Dedifferentiated amniotic fluid mesenchymal stem cell (primary cell): ENCODE results near the gene RAMACL.

Experiments used
- DNase-seq: peaks from one replicate; pipeline ENCODE4 v3.0.0-alpha.2; 2016; ENCODE audit errors: extremely low spot score

Gene RAMACL

DNA sequence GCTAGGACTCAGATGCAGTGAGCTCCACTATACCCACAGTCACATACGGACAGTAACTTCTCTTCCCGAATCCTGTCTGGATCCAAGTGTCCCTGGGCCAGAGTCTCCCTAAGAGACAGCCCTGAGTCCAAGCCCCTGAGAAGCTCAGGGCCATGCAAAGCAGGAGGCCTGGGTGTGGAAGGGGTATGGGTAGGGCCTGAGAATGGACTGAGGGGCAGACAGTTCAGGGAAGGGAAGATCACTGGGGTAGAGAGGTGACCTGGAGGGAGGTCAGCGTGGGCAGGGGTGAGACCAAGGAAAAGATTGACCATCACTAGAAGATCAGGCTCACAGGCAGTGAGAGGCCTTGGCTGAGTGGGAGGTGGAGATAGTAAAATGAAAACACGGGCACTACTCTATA, 31.8 kb upstream of the RAMACL start:
- no peak for DNase-seq

DNA sequence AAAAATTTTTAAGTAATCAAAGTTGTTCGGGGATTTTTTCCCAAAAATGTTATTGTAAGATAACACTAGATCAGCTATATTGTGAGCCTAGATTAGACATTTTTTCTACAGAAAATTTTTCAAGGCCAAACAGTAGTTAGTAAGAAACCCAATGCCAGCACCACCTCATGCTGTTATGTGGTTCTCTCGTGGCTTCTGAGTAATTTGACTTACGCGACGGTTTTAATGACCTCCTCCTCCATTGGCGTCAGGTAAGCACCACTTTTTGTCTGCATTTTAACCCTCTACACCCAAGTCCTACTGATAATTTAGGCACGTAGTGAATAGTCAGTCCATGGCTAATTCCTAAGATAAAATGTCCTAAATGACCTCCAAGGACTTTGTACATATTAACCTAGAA, 30.9 kb upstream of the RAMACL start:
- no peak for DNase-seq

DNA sequence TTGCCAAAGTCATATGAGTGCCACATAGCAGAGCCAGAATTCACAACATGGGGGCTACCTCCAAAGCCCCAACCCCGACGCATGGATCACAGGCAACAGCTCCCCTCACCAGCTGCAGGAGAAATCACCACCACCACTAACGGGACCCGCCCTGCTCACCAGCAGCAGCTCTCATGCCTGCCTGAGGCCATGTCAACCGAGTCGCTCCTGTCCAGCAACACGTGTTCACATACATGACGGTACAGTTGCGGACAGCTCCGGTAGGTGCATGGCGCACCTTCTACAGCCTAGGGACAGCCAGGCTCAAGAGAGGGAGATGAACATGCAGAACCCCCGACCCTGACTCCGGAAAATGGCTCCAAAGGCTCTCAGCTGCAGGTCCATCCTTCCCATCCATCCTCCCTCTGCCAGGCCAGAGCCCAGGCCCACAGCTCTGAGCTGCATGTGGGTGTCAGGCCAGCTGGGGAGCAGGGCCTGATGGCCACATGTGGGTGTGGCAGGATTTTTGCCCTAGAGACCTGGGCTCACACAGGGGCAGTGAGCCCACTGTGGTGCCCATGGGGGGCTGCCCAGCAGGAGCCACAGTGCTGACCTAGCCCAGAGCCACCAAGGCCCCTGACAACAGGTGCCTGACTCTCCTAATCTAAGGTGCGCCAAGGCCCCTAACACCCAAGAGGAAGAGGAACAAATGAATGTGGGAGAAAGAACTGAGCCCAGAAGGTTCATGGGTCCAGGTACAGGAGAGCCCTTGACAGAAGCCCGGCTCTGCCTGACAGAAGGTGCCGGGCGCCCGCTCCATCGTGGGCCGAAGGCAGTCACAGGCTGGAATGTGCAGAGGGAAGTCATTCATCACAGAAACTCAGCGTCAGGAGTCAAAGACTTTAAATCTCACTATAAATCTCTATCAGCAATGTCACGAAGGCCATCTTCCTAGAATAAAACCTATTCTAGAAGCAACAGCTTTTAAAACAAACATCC, 30.1 kb upstream of the RAMACL start:
- no peak for DNase-seq

DNA sequence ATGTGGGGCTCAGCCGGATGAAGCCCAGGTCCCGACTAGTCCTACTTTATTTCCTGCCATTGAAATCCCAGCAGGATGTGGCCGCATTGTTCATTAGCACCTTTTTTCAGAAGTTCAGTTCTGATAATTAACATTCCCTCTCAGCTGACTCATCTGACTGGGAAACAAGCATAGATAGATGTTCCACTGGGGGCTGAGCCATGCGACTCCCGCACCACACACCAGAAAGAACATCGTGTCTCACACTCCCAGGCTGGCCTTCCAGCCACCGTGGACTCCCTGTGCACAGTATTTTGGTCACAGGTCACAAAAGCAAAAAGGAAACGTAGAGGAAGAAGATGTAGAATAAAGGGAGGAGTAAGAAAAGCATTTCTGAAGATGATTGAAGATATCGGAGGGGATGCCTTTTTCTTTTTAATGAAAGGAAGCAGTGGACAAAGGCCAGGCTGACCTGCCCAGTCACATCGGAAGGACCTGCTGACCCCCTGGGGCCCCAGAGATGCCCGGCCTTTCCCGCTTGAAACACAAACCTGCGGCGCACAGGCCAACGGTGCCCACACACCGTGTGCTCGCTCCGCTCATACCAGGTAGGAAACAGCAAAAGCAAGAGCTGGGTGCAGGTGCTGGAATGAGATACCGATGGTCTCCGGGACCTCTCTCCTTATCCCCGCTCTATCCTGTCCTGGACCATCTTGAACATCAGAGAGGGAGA, 28.7 kb upstream of the RAMACL start:
- no peak for DNase-seq

DNA sequence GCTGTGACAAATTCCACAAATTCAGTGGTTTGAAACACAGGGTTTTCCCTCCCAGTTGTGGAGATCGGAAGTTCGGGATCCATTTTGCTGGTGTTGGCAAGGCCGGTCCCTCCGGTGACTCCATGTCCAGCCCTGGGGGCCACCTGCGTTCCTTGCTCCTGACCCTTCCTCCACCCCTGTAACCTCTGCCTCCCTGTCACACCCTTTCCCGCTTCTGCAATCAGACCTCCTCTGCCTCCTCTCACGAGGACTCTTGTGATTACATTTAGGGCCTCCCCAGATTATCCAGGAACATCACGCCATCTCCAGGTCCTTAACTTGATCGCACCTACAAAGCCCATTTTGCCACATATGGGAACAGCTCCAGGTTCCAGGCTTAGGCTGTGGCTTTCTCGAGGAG, 28.1 kb upstream of the RAMACL start:
- no peak for DNase-seq

DNA sequence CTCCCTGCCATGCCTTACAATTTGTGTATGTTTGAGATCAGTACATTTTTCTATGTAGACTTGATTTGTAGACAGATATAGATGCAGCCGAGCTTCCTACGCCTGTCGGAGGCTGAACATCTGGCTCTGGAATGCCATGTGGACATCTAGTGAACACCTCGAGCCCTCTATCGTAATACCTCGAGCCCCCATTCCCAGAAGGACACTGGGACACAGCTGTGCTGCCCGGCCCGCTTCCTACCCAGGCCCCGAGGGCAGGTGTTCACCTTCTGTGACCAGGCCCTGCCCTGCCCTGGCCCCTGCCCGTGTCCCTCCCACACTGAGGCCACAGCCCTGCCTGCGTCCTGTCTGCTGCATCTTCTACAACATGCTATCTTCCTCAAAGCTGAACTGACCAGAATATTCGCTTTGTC, 27.7 kb upstream of the RAMACL start:
- DNase-seq: no peak

DNA sequence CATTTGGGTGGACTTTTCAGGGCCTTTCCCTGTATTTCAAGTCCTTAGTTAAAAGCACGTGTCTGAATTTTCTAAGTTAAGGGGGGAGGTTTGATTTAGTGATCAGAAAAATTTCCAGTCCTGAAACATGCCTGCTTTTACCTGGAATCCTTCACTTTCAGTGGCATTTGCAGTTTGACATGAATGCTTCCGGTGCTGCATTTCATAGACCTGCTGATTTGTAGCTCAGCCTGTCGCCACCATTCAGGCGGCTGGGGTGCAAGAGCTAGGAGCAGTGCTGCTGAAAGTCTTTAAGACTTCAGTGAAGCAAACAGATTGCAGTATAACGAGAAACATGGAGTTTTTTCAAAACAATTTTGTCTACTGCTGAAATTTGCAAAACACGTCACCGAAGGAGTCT, 26.5 kb upstream of the RAMACL start:
- DNase-seq: no peak

DNA sequence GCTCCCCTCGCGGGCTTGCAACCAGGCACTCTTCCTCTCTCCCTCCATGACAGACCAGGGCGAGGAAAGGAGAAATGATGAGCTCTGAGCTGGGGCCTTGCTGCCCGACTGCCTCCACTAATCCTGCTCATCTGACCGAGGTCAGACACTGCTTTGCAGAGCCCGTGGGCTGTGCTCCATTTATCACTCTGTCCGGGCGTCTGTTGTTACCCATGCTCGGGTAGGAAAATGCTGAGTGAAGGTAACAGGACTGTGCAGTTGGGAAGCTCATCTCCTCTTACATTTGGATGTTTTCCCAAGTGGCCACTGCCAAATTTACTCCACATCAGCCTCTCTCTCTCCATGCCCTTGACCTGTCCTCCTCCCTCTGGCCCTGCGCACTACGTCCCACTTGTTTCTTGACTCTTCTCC, 26.0 kb upstream of the RAMACL start:
- DNase-seq: no peak

DNA sequence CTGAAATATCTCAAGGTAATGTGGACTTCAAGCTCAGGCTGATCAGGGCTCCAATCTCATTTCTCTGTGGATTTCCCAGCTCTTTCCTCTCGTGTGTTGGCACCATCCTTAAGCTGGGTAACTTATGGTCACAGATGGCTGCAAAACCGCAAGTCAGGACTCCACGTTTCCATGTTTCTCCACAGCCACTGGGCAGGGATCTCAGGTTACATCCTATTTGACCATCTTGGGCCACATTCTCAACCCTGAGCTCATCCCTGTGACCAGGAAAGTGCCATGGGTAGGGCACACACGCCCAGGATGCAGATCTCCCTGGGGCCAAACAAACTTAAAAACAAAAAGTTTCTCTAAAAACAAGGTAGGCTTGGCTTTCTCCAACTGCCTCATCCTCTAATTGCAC, 25.2 kb upstream of the RAMACL start:
- DNase-seq: no peak

DNA sequence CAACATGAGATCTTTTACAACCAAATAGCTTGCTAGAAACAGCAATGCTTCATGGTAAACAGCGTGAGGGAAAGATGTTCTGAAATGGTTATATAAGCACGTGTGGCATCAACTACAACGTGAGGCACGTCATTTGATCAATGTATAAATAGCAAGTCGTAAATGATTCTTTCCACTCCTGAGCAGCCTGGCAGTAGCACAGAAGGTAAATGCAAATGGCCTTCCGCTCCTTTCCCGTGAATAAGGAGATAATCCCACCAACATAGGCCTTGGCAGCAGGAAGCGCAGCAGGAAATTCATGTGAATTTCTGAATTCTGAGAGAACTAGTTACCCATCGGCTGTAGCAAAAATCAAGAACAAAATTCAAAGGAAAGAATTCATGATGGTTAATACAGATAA, 23.6 kb upstream of the RAMACL start:
- DNase-seq: no peak

DNA sequence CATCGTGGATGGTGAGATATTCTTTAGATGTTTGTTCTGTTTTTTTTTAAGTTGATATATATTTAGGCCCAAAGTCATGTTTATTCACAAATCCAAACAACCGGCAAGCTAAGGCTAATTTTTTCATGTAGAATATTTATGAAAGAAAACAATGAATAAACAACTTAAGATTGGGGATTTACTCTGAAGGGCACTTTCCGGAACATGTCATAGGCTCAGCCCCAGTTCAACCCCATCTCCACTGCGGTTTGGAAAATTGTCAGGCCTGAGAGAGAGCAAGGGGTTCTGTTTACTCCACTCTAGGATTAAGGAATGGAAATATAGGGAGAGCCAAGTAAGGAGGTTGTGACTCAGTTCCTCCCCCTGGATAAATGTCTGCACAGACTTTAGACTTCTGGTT, 22.3 kb upstream of the RAMACL start:
- DNase-seq: peak; percentile 77

DNA sequence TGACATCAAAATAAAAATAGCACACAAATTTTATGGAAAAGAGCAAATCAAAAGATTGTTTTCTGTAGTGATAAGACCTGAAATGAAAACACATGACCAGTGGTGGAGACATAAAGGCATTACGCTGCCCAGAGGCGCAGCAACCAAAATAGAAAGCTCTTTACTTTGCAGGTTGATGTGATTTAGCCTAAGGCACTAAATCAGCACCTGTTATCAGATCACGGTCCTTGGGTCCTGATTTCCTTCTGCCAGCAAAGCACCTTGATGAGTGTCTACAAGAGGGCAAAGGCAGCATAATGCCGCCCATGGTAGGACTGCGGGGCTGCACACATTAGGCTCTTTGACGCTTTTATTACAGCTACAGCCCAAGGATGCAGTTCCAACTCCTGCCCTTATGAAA, 19.3 kb upstream of the RAMACL start:
- DNase-seq: no peak

DNA sequence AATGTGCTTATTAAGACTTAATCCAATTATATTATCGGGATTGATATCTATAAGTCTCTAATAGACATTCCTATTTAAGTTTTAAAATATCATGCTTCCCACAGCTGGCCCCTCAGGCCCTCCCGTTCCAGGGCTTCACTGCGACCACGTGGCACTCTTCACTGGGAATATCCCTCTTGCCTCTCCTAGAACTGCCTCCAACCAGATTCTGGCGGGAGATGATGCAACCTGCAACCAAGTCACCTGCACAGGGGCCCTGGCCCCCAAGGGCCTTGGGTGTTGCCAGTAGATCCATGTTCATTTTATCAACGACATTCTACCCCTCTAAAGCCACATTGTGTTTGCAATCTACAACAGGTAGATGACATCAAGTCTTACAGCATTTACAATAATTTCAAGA, 18.4 kb upstream of the RAMACL start:
- no peak for DNase-seq

DNA sequence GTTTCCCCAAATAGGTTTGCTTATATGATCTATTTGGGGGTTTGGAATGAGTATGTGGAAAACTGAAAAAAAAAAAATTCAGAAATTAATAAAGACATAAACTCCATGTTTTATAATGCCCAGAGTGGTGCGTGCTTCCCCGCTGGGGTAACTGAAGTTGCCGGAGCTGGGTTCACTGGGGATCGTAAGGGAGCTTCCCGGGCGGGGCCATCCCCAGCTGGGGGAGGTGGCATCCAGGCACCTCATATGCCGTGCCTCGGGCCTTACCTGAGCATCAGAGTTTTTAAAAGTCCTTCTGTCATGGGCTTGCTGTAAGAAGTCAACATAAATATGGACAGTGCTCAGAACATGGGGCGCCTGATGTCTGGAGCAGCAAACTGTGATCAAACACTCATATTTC, 17.9 kb upstream of the RAMACL start:
- DNase-seq: no peak

DNA sequence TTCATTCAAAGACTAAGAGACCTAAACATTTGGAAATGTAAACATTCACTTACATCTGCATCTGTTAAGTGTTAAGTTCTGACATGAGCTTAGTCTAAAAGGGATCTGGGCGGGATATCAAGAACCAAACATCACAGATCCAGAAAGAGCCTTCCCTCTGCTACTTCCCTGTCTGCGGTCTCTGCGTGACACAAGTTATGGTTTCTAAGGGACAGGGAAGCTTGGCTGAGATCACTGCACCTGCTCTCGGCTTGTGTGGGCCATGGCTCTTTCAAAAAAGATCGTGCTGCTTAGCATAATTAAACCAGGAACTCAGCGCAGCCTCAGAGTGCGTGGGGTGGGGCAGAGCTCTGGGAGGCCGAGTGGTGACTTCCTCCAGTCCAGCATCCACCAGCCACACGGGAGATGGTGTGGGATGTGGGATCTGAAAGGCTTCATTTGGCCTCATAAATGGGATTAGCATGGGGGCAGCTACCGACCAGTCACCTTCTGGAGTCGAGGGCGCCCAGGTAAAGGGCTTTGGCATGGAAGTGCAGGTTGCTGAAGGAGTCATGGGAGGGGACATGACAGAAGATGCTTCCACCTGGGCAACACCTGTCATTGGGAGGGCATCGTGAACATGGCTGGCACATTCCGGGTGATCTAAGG, 16.7 kb upstream of the RAMACL start:
- no peak for DNase-seq

DNA sequence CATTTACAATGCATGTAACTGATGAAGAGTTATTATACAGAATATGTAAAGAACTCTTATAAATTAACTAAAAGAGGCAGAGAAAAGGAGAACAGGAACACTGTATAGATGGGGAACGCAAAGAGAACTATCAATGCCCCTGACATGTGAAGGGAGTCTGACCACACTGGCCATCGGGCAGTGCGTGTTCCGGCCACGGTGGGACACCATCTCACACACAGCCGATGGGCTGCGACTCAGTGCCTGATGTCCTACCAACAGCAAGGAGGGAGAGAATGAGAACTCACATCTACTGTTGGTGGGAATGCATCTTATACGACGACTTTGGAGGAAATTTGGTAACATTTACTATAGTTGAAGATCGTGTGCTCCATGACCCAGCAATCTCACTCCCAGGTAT, 15.5 kb upstream of the RAMACL start:
- DNase-seq: no peak

DNA sequence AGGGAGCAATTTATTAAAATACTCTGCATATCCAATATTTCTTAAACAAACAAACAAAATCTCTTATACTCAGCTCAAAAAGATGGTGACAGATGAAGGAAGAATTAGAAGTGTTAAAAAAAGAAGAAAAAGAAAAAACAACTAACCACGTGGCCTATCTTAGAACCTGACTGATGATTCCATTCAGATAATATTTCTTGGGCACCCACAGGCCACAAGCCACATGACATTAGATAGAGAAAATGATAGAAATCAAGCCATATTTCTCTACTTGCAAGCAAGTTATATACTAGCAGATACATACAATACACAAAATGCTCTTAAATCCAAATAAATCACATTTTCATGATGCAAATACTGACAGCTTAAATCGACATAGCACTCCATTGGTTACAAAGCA, 14.5 kb upstream of the RAMACL start:
- no peak for DNase-seq

DNA sequence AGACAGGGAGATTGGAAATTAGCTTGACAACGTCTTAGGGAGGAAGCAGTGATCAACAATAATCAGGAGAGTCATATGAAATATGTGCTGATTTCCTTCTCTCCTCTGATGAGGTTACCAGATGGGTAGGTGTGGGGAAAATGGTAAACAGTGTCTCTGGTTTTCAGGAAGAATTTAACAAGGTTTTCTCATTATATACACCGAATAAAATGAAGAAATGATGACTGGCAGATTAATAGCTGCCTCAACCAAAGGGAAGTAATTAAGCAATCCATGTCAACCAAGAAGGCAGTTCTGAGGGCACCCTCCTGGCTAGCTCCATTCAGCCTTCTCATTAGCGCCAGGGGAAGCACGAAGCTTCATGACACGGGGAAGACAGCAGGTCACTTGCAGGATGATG, 12.7 kb upstream of the RAMACL start:
- DNase-seq: no peak

DNA sequence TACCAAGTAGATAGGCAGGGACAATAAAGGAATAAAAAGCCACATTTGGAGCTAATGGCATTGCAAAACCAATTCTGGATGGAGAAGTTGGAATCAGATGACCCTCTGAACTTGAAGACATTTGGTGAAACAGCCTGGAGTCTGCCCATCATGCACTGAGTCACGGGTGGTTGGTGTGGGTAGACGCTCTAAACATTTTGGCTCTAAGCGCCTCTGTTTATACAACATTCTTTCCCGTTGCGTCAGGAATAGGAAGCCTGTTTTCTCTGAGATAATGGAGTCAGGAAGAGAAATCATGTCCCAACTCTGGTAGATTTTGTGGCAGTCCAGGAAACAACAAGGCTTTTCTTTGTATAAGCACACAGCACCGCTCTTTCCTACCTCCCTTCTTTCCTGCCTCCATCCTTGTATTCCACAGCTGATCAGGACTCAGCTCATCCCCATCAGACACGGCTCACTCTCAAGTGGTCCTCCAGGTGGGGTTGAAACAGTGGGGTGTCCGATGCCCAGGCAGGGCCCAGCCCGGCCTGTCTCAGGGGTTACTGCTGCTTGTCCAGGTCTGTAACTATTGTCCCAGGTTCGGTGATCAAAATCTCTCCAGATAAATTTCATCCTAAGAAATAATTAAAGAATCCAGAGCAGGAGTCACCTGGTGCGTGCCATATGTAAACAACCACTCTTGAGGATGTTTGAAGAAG, 12.1 kb upstream of the RAMACL start:
- peak; percentile 92 for DNase-seq

DNA sequence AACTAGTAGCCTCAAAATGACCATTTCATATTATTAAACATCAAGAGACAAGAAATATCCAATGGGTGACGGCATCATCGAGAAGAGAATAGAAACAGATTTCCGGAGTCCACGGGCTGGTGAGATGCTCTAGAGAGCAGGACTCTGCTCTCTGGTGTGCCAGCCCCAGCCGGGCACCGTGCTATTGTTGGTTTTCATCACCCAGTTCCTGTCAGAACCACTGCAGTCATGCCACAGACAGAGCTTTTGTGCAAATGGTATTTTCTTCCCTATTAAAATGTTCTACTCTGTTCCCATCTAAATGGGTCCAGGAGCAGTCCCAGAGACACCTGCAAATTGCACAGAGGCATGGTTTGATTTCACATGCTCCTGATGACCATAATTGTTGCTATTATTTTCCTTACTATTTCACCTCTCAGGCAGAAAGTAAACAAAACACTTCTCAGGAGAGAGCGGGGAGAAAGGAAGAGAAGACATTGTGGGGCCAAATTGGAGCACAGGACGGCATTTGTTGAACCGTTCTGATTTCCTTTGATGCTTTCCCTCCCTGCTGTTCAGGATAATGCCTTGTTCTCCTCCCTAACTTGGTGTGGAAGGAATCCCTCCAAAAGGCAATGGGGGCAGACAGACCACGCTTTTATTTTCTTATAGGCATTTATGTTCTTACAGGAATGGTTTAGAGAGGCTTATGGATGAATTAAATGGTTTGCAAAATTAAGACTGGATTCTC, 11.4 kb upstream of the RAMACL start:
- no peak for DNase-seq

DNA sequence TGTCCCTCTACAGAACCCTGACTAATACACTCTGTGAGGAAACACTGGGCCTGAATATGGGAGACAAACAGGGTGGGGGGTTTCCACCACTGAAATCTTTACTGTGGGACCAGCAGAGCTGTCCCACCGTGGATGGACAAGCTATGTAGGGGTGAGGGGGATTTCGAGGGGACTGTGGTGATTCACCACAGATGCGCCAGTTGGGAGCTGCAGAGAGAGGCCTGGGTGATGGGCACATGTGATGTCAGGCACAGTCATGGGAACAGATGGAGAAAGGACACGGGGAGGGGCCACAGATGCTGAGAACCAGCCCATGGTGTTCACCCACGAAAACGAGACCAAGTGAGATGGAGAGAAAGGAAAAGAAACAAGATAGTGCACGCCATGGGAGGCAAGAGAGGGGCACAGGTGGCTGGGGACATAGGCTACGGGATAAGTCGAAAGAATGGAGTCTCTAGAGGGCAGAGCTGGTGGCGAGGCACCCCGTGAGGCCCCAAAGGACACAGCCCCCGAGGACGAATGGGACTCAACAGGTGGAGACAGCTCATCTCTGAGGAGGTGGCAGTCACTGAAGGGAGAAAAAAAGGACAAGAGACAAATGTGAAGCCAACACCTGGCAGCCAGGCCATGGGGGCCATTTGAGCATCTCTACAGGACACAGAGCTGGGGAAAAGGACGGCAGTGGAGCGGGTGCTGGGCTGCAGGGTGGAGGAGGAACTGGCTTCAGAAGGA, 10.5 kb upstream of the RAMACL start:
- no peak for DNase-seq
